Adipocyte (in vitro differentiated cells): ENCODE data around the gene SORCS2.

Experiments used
- DNase-seq: peaks from one replicate; pipeline ENCODE4 v3.0.0-alpha.2; 2015; ENCODE audit warnings: low read depth
- H3K27me3 ChIP-seq: replicated peaks from 2 replicates; pipeline ENCODE4 v1.7.0; 2013; ENCODE audit warnings: mild to moderate bottlenecking, low read length, moderate library complexity; ENCODE audit not compliant: control insufficient read depth, insufficient read depth
- H3K36me3 ChIP-seq: 2 replicates; pipeline ENCODE4 v1.7.0; 2013; ENCODE audit warnings: low read length, mild to moderate bottlenecking, moderate library complexity; ENCODE audit not compliant: control insufficient read depth, insufficient read depth, severe bottlenecking
- H3K4me1 ChIP-seq: 2 replicates; pipeline ENCODE4 v1.7.0; 2013; ENCODE audit warnings: mild to moderate bottlenecking, low read length, moderate library complexity; ENCODE audit not compliant: control insufficient read depth, insufficient read depth
- H3K4me3 ChIP-seq: 2 replicates; pipeline ENCODE4 v1.7.0; 2013; ENCODE audit warnings: mild to moderate bottlenecking, low read length, moderate library complexity
- H3K9ac ChIP-seq: 2 replicates; pipeline ENCODE4 v1.7.0; 2013; ENCODE audit warnings: mild to moderate bottlenecking, low read length, moderate library complexity
- H3K9me3 ChIP-seq: 2 replicates; pipeline ENCODE4 v1.7.0; 2013; ENCODE audit warnings: mild to moderate bottlenecking, low read length, moderate library complexity; ENCODE audit not compliant: control insufficient read depth

SORCS2 gene

DNA sequence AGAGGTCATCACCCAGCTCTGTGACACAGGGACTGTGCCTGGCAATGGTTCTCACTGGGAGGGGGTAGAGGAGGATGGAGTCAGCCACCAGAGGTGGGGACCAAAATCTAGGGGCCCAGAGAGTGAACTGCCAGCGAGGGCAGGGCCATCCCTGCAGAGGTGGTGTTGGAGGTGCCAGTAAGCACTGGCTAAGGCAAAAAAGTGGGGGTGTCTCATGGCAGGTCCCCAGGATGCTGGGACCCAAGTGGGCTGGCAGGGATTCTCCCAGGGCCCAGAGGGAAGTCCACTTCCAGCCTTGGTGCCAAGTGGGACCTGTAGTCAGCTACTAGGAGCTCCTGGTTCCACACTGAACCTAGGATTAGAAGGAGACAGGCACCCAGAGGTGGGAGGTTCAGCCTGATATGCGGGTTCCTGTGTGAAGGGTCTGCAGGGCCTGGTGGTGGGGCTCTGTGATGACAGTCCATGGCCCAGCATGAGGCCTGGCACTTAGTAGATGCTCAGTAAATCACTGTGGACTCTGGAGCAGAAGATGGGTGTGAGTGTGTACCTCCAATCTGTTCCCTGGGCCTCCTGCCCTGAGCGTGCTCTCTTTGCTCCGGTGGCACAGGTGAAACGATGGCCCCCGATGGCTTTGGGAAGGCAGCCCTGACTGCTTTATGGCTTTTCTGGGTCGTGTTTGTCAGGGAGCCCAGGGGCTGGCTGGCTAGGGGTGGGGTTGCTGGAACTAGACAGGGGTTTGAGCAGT lies 160.9 kb downstream of the SORCS2 start:
- no peak for DNase-seq
- no peaks in the 10 kb centered on the region for H3K4me1 ChIP-seq
- peaks cover 25% of the 10 kb centered on the region for H3K27me3 ChIP-seq
- no peak overlapping the region for H3K4me3 ChIP-seq
- no peaks in the 10 kb centered on the region for H3K36me3 ChIP-seq
- no peaks in the 10 kb centered on the region for H3K9me3 ChIP-seq
- H3K9ac ChIP-seq: no peak overlapping the region

DNA sequence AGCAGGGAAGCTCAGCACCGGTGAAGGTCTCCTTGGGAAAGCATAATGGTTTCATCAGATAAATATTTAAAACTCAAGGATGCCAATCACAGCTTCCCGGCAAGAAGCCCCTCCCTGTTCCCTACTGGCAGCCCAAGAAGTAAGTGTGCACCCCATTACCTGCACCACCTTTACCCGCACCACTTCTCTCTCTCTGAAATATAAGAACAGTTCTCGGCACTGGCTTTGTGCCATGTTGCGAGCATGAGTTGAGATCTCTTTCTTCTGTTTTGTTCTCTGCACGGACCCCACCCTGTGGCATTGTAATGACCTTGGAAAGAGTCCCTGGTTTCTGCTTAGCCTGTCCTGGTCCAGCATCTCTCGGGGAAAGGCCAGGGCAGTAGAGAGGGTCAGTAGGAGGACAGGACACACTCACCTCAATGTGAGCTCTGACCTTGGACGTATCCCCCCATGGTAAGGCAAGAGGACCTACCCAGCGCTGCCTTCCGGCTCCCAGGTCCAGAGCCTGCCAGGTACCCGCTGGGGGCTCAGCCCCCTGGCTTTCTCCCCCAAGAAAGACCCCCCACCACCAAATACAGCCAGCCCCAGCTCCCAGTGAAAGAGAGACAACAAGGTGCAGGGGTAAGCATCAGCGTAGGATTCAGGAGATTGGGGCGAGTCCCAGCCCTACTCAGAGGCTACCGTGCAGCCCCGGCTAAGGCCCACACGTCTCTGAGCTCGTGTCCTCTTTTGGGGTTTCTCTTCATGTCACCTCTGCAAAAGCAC lies 161.7 kb downstream of the SORCS2 start:
- H3K36me3 ChIP-seq: no peaks in the 10 kb centered on the region
- H3K4me1 ChIP-seq: no peaks in the 10 kb centered on the region
- H3K9me3 ChIP-seq: no peaks in the 10 kb centered on the region
- no peak overlapping the region for H3K9ac ChIP-seq
- H3K4me3 ChIP-seq: no peak overlapping the region
- DNase-seq: no peak
- H3K27me3 ChIP-seq: peaks cover 25% of the 10 kb centered on the region

DNA sequence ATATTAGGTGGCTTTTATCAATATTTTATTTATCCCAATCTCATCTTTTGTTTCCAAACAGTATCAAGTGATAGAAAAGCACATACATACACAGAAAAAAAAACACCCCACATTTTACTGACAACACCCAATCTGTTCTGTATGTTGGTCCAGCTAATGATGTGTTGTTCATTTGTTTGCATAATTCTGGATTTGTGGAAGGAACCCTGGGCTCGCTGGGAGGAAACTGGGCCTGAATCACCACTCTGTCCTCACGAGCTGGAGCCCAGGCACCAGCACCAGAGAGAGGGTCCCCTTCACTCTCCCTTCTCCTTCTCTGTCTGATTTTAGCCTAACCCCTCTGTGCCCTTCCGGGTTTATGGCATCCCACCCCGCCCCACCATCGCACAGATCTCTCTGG lies 162.6 kb downstream of the SORCS2 start:
- Histone ChIP-seq H3K9me3 (no peaks in the 10 kb centered on the region), H3K4me3 (no peak overlapping the region), H3K27me3 (peaks cover 23% of the 10 kb centered on the region), H3K4me1 (no peaks in the 10 kb centered on the region), H3K36me3 (no peaks in the 10 kb centered on the region), H3K9ac (no peak overlapping the region)
- no peak for DNase-seq

DNA sequence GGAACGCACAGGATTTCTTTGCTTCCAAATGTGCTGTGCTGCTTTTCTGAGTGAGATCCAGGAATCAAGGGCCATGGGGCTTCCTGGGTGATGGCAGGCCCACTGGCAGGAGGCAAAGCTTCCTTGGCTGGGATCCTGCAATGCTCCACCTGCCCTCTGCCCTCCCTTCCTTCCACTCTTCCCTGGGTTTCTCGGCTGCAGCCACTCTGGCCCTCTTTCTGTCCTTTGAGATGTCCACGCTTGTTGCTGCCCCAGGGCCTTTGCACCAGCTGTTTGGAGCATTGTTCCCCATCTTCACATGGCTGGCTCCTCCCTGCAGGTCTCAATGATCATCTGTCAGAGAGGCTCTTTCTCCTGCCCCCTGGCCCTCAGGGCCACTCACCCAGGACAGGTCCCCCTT lies 163.5 kb downstream of the SORCS2 start:
- no peak overlapping the region for H3K4me3 ChIP-seq
- no peak for DNase-seq
- H3K27me3 ChIP-seq: peaks cover 20% of the 10 kb centered on the region
- no peak overlapping the region for H3K9ac ChIP-seq
- no peaks in the 10 kb centered on the region for H3K9me3 ChIP-seq
- no peaks in the 10 kb centered on the region for H3K36me3 ChIP-seq
- H3K4me1 ChIP-seq: no peaks in the 10 kb centered on the region

DNA sequence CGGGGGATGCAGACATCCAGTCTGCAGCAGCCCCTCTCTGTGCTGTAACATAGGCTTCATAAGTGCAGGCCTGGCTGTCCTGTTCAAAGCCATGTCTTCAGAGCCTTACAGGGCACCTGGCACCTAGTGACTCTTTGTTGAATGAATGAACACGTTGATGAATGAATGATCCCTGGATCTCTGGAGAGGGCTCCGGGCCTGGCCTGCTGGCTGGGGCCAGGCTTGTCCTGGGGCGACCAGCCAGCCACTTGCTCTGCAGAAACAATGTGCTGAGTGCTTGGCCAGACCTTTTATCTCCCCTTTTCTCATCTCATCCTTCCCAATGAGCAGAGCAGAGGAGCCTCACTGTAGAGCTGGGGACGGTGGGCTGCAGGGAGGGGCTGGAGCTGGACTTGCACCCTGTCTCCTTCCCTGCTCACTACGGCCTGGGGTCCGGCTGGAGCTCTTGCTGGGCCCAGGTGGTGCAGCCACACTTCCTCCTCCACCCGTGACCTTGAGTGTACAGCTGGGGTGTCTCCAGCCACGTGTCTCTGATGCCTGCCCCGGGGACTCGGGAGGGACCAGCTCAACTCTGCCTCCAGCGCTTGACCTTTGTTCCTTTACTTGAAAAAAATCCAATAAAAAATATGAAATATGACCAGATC lies 164.5 kb downstream of the SORCS2 start:
- H3K27me3 ChIP-seq: peaks cover 12% of the 10 kb centered on the region
- no peak overlapping the region for H3K9ac ChIP-seq
- no peaks in the 10 kb centered on the region for H3K4me1 ChIP-seq
- no peaks in the 10 kb centered on the region for H3K9me3 ChIP-seq
- no peak for DNase-seq
- no peaks in the 10 kb centered on the region for H3K36me3 ChIP-seq
- no peak overlapping the region for H3K4me3 ChIP-seq

DNA sequence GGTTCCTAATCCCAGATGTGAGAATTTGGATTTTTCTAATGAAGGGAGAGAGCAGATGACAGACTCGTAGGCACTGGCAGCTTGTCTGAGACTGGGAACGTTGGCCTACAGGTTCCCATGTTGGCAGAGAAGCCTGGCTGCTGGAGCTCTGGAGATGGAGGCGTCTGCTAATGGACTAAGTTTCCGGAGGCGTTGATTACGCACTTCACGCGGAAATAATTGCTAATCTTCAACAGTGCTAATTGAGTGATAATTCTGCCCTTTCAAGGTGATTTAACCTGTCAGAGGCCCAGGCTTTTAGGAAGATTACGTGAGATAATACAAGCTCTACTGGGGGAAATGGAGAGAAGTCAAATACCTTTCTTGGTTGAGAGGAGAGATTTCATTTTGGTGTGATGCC lies 165.0 kb downstream of the SORCS2 start:
- Histone ChIP-seq H3K4me3 (no peak overlapping the region), H3K9me3 (no peaks in the 10 kb centered on the region), H3K36me3 (no peaks in the 10 kb centered on the region), H3K4me1 (no peaks in the 10 kb centered on the region), H3K9ac (no peak overlapping the region), H3K27me3 (peaks cover 11% of the 10 kb centered on the region)
- DNase-seq: no peak

DNA sequence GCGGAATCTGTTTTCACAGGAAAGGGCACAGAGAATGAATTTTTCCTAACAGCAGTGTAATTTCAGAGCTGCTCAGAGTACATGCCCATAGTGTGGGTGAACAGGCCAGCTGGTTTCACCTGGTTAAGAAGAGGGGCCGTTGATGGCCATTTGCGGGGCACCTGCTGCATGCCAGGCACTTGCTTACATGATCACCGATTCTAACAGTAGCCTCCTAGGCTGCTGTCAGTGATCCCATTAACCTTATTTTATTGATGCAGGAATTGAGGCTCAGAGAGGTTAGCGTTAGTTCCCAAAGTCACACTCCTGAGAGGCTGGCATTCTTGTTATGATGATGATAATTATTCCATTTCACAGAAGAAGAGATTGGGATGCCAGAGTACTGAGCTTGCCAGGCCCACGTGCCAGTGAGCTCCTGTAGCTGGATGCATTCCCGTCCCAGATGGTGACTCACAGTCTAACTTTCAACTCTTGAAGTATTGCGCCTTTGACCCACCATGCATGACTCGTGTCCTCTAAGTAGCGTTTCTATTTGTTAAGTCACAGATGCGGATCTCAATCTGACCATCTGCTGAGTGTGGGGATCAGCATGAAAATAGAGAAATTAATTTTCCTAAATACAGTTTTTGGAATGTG lies 165.9 kb downstream of the SORCS2 start:
- Histone ChIP-seq H3K9ac (no peak overlapping the region), H3K9me3 (no peaks in the 10 kb centered on the region), H3K27me3 (peaks cover 7% of the 10 kb centered on the region), H3K4me1 (no peaks in the 10 kb centered on the region), H3K4me3 (no peak overlapping the region), H3K36me3 (no peaks in the 10 kb centered on the region)
- DNase-seq: peak; percentile 87

DNA sequence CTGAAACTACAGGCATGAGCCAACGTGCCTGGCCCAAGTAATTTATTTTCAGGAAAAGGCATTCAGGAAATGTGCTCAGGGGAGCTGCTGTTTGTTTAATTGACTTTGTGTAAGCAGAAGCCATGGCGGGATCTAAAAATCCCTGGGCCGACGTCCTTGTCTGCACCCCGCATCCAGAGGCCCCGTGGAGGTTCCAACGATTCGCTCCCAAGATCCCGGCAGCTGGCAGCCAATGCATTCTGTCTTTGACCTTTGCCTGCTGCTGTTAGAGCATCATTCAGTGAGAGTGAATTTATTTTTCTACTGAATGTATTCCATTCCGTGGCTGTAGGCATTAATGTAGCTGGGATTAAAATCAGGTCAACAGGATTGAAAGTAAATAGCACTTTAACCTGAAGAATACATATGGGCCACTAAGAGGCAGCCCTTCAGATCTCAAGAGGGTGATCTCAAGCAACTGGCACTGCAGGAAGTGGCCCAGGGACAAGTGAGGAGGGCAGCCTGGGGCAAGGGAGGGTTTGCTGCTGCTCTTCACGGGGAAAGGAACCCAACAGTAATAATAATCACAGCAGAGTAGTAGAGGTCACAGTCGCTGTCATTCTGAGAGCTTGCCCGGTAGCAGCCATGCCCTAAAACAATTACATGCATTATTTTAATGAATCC lies 167.2 kb downstream of the SORCS2 start:
- Histone ChIP-seq H3K9ac (no peak overlapping the region), H3K9me3 (no peaks in the 10 kb centered on the region), H3K4me1 (no peaks in the 10 kb centered on the region), H3K4me3 (no peak overlapping the region), H3K36me3 (no peaks in the 10 kb centered on the region), H3K27me3 (peaks cover 11% of the 10 kb centered on the region)
- no peak for DNase-seq

DNA sequence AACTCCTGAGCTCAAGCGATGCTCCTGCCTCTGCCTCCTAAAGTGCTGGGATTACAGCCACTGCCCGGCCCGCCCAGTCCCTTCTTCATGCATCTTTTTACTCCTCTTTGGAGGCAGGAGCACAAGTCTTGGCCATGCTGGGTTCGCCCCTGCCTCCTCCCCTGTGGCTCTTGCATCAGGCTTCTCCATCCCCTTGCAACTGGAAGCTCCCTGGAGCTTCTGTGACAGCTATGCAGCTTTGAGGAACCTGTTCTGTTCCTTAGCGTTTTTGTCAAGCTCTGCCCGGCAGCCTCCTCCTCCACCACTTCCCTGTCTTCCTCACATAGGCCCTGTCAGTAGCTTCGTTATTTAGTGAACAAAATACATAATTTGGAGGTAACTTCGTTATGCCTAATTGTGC lies 168.5 kb downstream of the SORCS2 start:
- no peak for DNase-seq
- peaks cover 22% of the 10 kb centered on the region for H3K27me3 ChIP-seq
- H3K9ac ChIP-seq: no peak overlapping the region
- peaks cover 5% of the 10 kb centered on the region for H3K4me1 ChIP-seq
- H3K4me3 ChIP-seq: no peak overlapping the region
- H3K36me3 ChIP-seq: no peaks in the 10 kb centered on the region
- H3K9me3 ChIP-seq: no peaks in the 10 kb centered on the region

DNA sequence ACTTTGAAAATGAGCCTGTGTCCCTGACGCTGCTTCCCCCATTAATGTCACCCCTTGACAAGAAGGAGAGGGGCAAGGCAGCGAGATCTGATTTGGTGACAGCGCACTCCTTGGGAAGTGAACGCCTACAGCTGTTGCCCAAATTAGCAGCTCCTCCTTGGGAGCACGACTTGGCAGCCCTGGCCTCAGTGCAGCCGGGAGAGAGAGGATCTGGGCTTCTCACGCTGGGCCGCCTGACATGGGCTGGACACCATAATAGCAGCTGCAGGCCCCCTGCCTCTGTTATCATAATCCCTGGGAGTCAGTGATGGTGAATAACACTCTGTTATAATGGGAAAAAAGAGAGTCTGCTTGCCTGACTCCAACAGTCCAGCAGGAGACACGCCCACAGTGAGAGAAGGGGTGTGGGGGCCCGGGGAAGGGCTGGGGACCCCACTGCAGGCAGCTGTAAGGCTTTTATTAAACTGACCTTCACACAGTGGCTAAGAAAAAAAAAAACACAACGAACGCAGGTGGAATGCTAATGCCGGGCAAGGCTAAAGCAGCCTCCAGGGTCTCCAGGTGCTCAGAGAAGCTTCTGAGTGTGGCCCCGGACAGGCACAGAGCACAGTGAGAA lies 169.1 kb downstream of the SORCS2 start:
- no peak for DNase-seq
- peaks cover 27% of the 10 kb centered on the region for H3K27me3 ChIP-seq

More for the DNA sequence above, 169.1 kb downstream of the SORCS2 start:
- no peak overlapping the region for H3K4me3 ChIP-seq
- H3K9ac ChIP-seq: no peak overlapping the region
- H3K36me3 ChIP-seq: no peaks in the 10 kb centered on the region
- H3K4me1 ChIP-seq: peaks cover 7% of the 10 kb centered on the region
- H3K9me3 ChIP-seq: no peaks in the 10 kb centered on the region
